DOHH2 (cell line): ENCODE measurements around the gene PRR23A.

ENCODE experiments used
- CTCF ChIP-seq: fragments of 200-600 bp; sonication (generic); IDR thresholded peaks from one replicate; pipeline ENCODE4 v1.5.1; 2014; ENCODE audit warnings: antibody characterized with exemption, mild to moderate bottlenecking, low read depth, low read length; ENCODE audit not compliant: poor library complexity, severe bottlenecking
- EZH2phosphoT487 ChIP-seq: fragments of 200-600 bp; sonication (generic); IDR thresholded peaks from 2 replicates; pipeline ENCODE4 v1.6.1; 2017; ENCODE audit warnings: borderline replicate concordance, mild to moderate bottlenecking, antibody characterized with exemption, low read length, moderate library complexity, mixed read lengths

GRCh38 chr3:139044366-139045210 lies 38.5 kb upstream of the PRR23A start, which contains the start of gene PRR23C:
- no peak for TF ChIP-seq CTCF
- TF ChIP-seq EZH2phosphoT487: no peak
